Large intestine (tissue), 3 donors: ENCODE results near the gene CMTM1. TPM values are rescaled to one million over a fixed set of nuclear protein-coding genes. Genes with fewer than 3 reads are reported as not detected.

Source experiments
- DNase-seq, 2 donors: peaks; one replicate each; pipeline versions ENCODE4 v3.0.0 to v3.0.0-alpha.2; 2013
- H3K27ac ChIP-seq: one replicate; pipeline ENCODE4 v1.5.1; 2013; ENCODE audit warnings: low read length
- H3K27me3 ChIP-seq: 2 replicates; pipeline ENCODE4 v1.6.1; 2013; ENCODE audit warnings: low read length; ENCODE audit not compliant: control insufficient read depth, insufficient read depth
- H3K36me3 ChIP-seq: 2 replicates; pipeline ENCODE4 v1.6.1; 2013; ENCODE audit warnings: low read length; ENCODE audit not compliant: control insufficient read depth, insufficient read depth
- H3K4me1 ChIP-seq: one replicate; pipeline ENCODE4 v1.6.1; 2013; ENCODE audit warnings: low read length; ENCODE audit not compliant: control insufficient read depth, insufficient read depth
- H3K4me3 ChIP-seq: one replicate; pipeline ENCODE4 v1.5.1; 2013; ENCODE audit warnings: low read length
- H3K9me3 ChIP-seq: one replicate; pipeline ENCODE4 v1.6.1; 2013; ENCODE audit warnings: mild to moderate bottlenecking, low read depth, low read length, moderate library complexity; ENCODE audit not compliant: control insufficient read depth
- WGBS: methylation state at CpG from one replicate; pipeline ENCODE4 v1.1.5; 2013; ENCODE audit warnings: low lambda C conversion rate; ENCODE audit not compliant: insufficient coverage; 5-methylcytosine and 5-hydroxymethylcytosine counted together
- polyA plus RNA-seq: library from polyadenylated mRNA; unstranded; fragments of 120-200 nt; gene quantifications from one replicate; pipeline ENCODE4 v1.2.1, GENCODE V29; 2013

Gene CMTM1
- polyA plus RNA-seq, 1 donor = 3.4 TPM

DNA sequence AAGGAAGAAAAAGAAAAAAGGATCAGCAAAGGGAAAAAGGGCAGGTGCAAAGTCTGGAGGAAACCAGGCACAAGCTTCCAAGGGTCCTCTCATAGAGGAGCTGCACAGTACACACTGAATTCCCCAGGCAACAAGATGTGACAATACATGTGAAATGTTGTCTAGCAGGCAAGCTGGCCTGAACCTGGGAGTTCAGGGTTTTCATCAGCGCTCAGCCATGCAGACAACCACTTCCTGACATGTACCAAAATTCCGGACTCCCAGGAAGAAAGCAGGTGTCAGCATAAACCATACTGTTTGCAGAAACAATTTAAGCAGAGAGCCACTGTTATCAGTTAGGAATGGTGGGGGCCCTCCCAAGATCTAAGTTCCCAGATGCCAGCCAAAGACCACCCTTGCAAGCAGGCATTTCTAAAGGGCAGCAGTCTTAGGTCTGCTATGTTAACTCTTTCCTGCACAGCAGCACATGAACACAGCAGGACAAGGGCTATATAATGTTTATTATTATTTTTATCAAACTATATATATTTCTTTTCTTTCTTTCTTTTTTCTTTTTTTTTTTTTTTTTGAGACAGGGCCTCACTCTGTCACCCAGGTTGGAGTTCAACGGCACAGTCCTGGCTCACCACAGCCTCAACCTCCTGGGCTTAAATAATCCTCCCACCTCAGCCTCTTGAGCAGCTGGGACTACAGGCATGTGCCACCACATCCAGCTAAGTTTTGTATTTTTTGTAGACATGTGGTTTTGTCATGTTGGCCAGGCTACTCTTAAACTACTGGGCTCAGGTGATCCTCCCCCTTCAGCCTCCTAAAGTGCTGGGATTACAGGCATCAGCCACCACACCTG is 26.4 kb upstream of the CMTM1 start:
- Histone ChIP-seq H3K36me3 (peaks cover 44% of the 10 kb centered on the region), H3K4me3 (no peak overlapping the region), H3K27ac (peak overlapping the region; percentile 59), H3K9me3 (peaks cover 4% of the 10 kb centered on the region), H3K4me1 (peaks cover 17% of the 10 kb centered on the region), H3K27me3 (no peaks in the 10 kb centered on the region)
- peak; percentile 65 to 84 for DNase-seq
- no CpG with 5 or more reads among the region's 3 CpGs for WGBS

GRCh38 chr16:66541388-66542355 is 24.6 kb upstream of the CMTM1 start:
- 100% methylated on average over 2 of the region's 18 CpGs for WGBS
- no peaks in the 10 kb centered on the region for H3K27me3 ChIP-seq
- H3K4me1 ChIP-seq = peaks cover 17% of the 10 kb centered on the region
- H3K9me3 ChIP-seq = peaks cover 4% of the 10 kb centered on the region
- no peak overlapping the region for H3K4me3 ChIP-seq
- peaks cover 34% of the 10 kb centered on the region for H3K36me3 ChIP-seq
- DNase-seq = no peak
- H3K27ac ChIP-seq = no peak overlapping the region

DNA sequence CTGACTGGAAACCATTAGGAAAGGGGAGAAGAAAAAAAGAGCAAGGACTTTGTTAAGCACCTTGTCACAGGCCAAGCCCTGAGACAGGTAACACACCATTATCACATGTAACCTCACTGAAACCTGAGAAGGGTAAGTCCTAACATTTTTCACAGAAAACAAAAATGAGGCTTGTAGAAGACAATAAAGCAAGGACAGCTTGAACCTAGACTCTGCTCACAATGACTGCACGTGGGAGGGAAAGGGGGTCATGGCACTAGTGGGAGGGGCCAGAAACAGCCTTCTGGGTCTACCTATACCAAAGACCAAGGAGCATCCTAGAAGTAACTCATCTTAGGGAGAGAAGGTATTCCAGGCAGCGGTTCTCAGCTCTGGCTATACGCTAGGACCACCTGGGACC is 23.8 kb upstream of the CMTM1 start:
- no CpG with 5 or more reads among the region's 3 CpGs for WGBS
- Histone ChIP-seq H3K27ac (no peak overlapping the region), H3K36me3 (peaks cover 28% of the 10 kb centered on the region)

DNA sequence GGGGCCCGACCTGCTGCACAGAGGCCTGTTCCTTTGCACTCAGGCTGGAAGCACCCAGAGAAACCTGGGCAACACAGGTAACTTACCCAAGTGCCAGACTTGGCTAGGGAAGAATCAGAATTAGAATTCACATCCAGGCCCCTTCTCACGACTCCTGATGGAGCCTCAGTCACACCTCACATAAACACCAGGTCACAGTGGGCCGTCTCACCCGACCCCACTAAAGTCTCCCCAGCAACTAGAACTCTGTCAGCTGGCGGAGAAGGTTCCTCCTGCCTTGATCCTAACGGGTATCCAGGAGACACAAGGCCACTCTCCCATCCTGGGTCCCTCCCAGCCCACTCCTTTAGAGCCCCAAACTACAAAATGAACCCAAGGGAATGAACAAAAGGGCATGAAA is 22.7 kb upstream of the CMTM1 start:
- peaks cover 11% of the 10 kb centered on the region for H3K4me1 ChIP-seq
- WGBS = no CpG with 5 or more reads among the region's 6 CpGs
- H3K27me3 ChIP-seq = no peaks in the 10 kb centered on the region
- H3K9me3 ChIP-seq = peaks cover 1% of the 10 kb centered on the region
- H3K36me3 ChIP-seq = peaks cover 24% of the 10 kb centered on the region
- DNase-seq = no peak
- H3K4me3 ChIP-seq = no peak overlapping the region
- H3K27ac ChIP-seq = no peak overlapping the region

More for the DNA sequence above, 23.8 kb upstream of the CMTM1 start:
- DNase-seq = no peak
- peaks cover 4% of the 10 kb centered on the region for H3K9me3 ChIP-seq
- H3K27me3 ChIP-seq = no peaks in the 10 kb centered on the region
- H3K4me1 ChIP-seq = peaks cover 17% of the 10 kb centered on the region
- H3K4me3 ChIP-seq = no peak overlapping the region

DNA sequence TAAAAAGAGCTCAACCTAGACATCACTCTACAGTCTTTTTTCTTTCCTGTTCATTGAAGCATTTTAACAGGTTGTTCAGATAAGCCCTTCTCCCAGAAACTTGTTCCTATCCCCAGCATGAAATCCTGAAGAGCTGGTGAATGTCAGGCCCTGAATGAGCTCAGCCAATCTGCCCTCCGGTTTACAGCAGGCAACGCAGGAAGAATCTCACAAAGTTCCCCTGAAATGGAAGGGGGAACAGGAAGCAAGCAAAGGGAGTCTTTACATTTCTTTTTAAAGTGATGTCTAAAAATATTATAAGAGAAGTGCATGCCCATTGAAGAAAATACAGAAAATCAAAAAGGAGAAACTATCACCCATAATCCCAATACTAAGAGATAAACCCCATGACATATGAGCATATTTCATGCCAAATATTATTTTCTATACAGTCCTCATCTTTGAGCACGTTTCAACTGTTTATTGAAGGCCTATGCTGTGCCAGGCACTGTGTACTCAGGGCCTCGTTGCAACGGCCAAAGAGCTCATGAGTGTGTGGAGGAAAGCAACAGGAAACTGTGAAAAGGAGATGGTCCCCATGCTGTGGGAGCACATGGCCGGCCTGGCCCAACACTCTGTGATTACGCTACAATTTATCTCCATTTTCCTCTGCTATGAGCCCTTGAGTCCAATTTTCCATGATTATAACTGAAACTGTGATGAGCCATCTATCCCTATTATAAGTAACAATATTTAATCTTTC is 22.1 kb upstream of the CMTM1 start:
- Histone ChIP-seq H3K4me3 (no peak overlapping the region), H3K36me3 (peaks cover 22% of the 10 kb centered on the region), H3K27ac (no peak overlapping the region), H3K4me1 (peaks cover 11% of the 10 kb centered on the region), H3K27me3 (no peaks in the 10 kb centered on the region), H3K9me3 (no peaks in the 10 kb centered on the region)
- 100% methylated on average over 1 of the region's 7 CpGs for WGBS
- DNase-seq = no peak

DNA sequence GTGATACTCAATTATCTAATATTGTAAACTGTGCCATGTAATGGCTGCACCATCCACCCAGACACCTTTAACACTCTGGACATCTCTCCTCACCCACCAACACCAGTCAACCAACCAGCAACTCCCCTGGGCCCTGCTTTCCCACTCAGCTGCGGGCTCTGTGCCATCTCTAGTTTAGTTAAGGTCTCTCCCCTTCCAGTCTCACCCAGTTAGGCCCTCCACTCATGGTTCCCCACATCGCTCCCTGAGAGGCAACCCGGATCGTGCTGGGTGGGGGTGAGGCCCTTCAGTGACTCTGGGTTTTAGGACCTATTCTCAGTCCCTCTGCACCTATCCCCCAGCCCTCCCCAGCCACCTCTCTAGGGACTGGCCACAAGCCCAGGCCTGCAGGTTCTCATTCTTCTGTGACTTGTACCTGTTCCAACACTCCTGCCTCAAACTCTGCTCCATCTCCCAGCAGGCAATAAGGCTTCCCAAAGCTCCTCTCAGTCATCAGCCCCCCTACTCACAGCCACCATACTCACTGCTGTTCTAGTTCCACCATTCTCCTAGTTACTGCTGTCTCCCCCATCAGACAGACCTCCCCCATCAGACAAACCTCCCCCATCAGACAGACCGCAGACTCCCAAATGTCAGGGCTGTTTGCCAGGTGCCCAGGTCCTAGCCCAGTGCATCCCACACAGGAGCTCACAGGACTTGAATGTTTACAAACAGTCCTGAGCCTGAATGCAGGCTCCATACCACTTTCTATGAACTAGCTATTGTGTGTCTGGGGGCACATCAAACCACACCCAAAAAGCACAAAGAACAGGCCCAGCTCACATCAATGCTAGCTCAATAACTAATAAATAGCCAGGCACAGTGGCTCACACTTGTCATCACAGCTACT is 18.9 kb upstream of the CMTM1 start:
- peaks cover 19% of the 10 kb centered on the region for H3K4me1 ChIP-seq
- DNase-seq = no peak
- H3K27ac ChIP-seq = no peak overlapping the region
- no peaks in the 10 kb centered on the region for H3K27me3 ChIP-seq
- WGBS = no CpG with 5 or more reads among the region's 5 CpGs
- peaks cover 14% of the 10 kb centered on the region for H3K36me3 ChIP-seq
- H3K4me3 ChIP-seq = no peak overlapping the region
- H3K9me3 ChIP-seq = no peaks in the 10 kb centered on the region

DNA sequence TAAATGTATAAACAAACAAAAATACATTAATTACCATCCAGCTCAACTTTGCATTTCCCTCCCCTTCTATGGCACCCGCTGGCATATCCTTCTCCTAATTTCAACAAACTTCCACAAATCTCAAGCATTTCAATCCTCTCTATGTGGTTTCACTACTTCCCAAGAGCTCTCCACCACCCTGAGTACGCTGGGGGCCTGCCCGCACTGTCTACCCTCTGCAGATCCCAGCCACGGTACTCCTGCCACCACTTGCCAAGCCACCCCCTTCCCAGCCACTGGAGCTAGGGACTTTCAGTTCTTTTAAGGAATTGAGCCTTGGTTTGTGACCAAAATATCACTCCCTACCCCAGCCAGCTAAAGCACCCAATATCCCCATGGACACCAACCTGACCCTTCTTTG is 18.2 kb upstream of the CMTM1 start:
- H3K27ac ChIP-seq = no peak overlapping the region

DNA sequence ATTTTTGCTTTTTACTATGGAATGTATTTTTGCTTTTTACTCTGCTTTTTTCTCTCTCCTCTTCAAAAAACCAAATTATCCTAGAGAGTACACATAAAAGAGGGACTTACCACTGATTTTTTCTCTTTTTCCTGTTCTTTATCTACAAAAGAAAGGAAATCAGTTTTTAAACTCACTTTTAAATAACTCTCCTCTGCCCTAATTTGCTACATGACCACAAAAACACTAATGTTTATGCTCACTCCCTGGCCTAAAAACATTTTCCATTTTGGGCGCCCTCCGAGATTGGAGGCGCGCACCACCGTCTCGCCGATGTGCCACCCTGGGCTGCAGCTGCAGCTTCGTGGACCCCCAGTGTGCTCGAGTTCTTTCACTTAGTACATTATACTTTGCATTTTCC is 17.4 kb upstream of the CMTM1 start:
- 96% methylated on average over 7 of the region's 9 CpGs for WGBS
- Histone ChIP-seq H3K27me3 (no peaks in the 10 kb centered on the region), H3K27ac (peak overlapping the region; percentile 85), H3K9me3 (peaks cover 4% of the 10 kb centered on the region), H3K4me3 (peak overlapping the region; percentile 82), H3K36me3 (peaks cover 7% of the 10 kb centered on the region), H3K4me1 (peaks cover 29% of the 10 kb centered on the region)
- no peak for DNase-seq

More for the DNA sequence above, 18.2 kb upstream of the CMTM1 start:
- peaks cover 14% of the 10 kb centered on the region for H3K36me3 ChIP-seq
- peaks cover 4% of the 10 kb centered on the region for H3K9me3 ChIP-seq
- no peak overlapping the region for H3K4me3 ChIP-seq
- DNase-seq = no peak
- H3K27me3 ChIP-seq = no peaks in the 10 kb centered on the region
- 88% methylated on average over 1 of the region's 4 CpGs for WGBS
- H3K4me1 ChIP-seq = peaks cover 26% of the 10 kb centered on the region

GRCh38 chr16:66549284-66550131 is 16.7 kb upstream of the CMTM1 start, which contains the start of gene TK2:
Gene TK2 (minus strand): TSS chr16:66550122. CDS start chr16:66550061, 61 bp downstream.
- Histone ChIP-seq H3K27me3 (no peaks in the 10 kb centered on the region), H3K27ac (peak within 1 kb of the TSS; percentile 85), H3K36me3 (peaks cover 7% of the 10 kb centered on the region), H3K9me3 (peaks cover 4% of the 10 kb centered on the region), H3K4me3 (peak within 1 kb of the TSS; percentile 82), H3K4me1 (peaks cover 29% of the 10 kb centered on the region)
- peak; percentile 58 to 85 for DNase-seq
- no CpG with 5 or more reads among the region's 80 CpGs for WGBS
